GM18909 (cell line): ENCODE data around the gene ZEB2.

Source experiments
- ATAC-seq: cut with Tn5 transposase; IDR thresholded peaks from one replicate; pipeline ENCODE4 v1.9.1; 2021; ENCODE audit warnings: mild to moderate bottlenecking; ENCODE audit not compliant: unreplicated experiment, poor library complexity

ZEB2 gene

GRCh38 chr2:144455987-144456386 lies 63.9 kb downstream of the ZEB2 start:
- no peak for ATAC-seq

- ATAC-seq = peak; percentile 63
These were observed 65.2 kb downstream of the ZEB2 start for GRCh38 chr2:144454466-144455287.

GRCh38 chr2:144453486-144454158 lies 66.3 kb downstream of the ZEB2 start:
- no peak for ATAC-seq

GRCh38 chr2:144452989-144453336 lies 67.0 kb downstream of the ZEB2 start:
- ATAC-seq = no peak

- ATAC-seq = no peak
These were observed 67.5 kb downstream of the ZEB2 start for GRCh38 chr2:144452169-144452988.

- ATAC-seq = no peak
These were observed 68.5 kb downstream of the ZEB2 start for GRCh38 chr2:144451443-144451842.

- ATAC-seq = no peak
These were observed 70.9 kb downstream of the ZEB2 start for GRCh38 chr2:144449028-144449406.

GRCh38 chr2:144448389-144449027 lies 71.4 kb downstream of the ZEB2 start:
- no peak for ATAC-seq

GRCh38 chr2:144447535-144447934 lies 72.4 kb downstream of the ZEB2 start:
- no peak for ATAC-seq

- no peak for ATAC-seq
These were observed 73.8 kb downstream of the ZEB2 start for GRCh38 chr2:144446136-144446535.

GRCh38 chr2:144445196-144445595 lies 74.7 kb downstream of the ZEB2 start:
- no peak for ATAC-seq

- ATAC-seq = no peak
These were observed 75.8 kb downstream of the ZEB2 start for GRCh38 chr2:144443837-144444817.

GRCh38 chr2:144441711-144442141 lies 78.2 kb downstream of the ZEB2 start:
- ATAC-seq = no peak

GRCh38 chr2:144439993-144440392 lies 79.9 kb downstream of the ZEB2 start:
- no peak for ATAC-seq

GRCh38 chr2:144438801-144439631 lies 80.9 kb downstream of the ZEB2 start:
- no peak for ATAC-seq

- ATAC-seq = no peak
These were observed 82.3 kb downstream of the ZEB2 start for GRCh38 chr2:144437636-144438035.

GRCh38 chr2:144434425-144435222 lies 85.3 kb downstream of the ZEB2 start:
- no peak for ATAC-seq

- ATAC-seq = no peak
These were observed 87.0 kb downstream of the ZEB2 start for GRCh38 chr2:144432921-144433320.
